GM18951 (cell line): ENCODE results near the gene TRIM46.

Experiments
- POLR2A ChIP-seq: IDR thresholded peaks from 4 replicates; pipeline ENCODE4 v1.6.1; 2011; ENCODE audit warnings: mild to moderate bottlenecking; ENCODE audit not compliant: insufficient read length, insufficient read depth; ENCODE audit errors: extremely low read depth
- in situ Hi-C: fragments of 300-500 bp; cut with MboI; formaldehyde crosslinking; loops from one replicate; pipeline ENCODE4 v1.12.0; 2022; ENCODE audit warnings: low sequenced_read_pairs, mixed read lengths, inconsistent platforms; ENCODE audit not compliant: unreplicated experiment

TRIM46 gene, protein sequence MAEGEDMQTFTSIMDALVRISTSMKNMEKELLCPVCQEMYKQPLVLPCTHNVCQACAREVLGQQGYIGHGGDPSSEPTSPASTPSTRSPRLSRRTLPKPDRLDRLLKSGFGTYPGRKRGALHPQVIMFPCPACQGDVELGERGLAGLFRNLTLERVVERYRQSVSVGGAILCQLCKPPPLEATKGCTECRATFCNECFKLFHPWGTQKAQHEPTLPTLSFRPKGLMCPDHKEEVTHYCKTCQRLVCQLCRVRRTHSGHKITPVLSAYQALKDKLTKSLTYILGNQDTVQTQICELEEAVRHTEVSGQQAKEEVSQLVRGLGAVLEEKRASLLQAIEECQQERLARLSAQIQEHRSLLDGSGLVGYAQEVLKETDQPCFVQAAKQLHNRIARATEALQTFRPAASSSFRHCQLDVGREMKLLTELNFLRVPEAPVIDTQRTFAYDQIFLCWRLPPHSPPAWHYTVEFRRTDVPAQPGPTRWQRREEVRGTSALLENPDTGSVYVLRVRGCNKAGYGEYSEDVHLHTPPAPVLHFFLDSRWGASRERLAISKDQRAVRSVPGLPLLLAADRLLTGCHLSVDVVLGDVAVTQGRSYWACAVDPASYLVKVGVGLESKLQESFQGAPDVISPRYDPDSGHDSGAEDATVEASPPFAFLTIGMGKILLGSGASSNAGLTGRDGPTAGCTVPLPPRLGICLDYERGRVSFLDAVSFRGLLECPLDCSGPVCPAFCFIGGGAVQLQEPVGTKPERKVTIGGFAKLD

DNA sequence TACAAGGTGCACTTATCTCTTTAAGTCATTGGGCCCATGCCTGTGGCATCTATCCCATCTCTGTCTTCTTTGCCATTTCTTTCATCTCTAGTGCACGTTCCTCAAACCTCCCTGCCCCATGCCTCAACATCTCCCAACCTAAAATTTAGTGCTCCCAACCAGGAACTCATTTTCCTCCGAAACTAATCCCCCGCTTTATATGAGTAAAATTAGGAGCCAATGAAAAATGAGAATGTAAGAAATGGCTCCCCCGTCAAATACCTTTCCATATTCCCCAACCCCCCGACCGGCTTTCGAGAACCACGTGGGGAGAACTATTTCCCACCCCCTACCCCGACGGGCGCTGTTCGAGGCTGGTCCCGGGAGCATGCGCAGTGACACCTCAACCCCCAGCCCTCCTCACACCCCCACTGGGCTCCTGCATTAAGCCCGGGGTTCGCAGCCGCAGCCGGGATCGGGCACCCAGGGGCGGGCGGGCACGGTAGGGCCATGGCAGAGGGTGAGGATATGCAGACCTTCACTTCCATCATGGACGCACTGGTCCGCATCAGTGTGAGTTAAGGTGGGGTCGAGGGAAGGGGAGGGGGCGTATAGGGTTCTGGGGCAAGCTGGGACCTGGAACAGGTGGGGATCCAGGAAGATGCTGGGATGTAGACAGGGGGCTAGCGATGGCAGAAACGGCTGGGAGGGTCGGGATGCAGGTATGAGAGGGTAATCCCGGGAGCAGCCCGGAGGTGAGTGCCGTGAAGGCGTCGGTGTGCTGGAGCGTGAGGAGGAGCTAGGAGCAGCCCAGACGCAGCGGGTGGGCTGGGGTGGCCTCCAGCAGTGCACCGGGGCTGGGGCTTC, at the start of gene TRIM46:
Gene TRIM46, plus strand, starts transcription at position 372 of the 846 bp plus-strand sequence. Its CDS starts 118 bp downstream, at position 490.
- in situ Hi-C loops = loop anchor here (5.0 kb wide), 1 partner anchor 86 kb away; no protein-coding TSS in a partner anchor
- no peak for TF ChIP-seq POLR2A

DNA sequence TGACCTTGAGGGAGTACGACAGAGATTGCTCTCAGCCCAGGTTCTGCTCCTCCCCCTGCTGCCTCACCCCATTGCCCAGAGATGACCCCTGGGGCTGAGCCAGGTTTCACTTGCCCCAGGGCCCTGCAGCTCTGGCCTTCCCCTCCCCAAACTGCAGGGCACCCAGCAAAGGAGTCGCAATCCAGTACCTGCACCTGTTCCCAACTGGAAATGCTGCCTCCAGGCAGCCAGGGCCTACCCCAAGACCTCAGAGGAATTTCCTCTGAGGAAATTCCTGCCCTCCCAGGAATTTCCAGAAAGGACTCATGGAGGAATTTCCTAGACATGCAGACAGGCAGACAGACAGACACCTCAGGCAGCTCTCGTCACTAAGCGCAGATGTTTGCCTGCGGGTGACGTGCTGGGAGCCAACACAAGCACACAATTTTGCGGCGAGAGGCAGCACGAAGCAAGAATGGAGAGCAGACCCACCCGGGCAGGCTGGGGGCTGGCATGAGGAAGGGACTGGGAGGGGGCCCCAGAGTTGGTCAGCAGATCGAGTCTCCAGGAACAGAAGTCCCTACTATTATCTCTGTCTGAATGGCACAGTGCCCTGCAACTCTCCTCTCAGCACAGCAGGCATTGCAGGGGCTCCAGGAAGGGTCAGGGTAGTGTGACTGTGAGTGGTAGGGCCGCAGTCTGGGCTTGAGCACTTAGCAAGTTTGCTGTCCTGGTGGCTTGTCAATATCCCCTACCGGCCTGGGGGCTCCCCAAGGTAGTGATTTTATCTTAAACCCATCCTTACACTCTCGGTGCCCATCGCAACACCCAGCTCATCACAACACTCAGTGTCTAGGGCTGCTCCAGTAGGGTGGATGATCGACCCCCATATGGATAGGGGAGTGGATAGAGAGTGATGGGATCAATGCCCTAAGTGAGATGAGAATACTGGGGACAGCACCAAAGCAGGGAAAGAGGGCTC, 48.9 kb upstream of the TRIM46 start:
- in situ Hi-C loops = no loop called here
- no peak for TF ChIP-seq POLR2A

DNA sequence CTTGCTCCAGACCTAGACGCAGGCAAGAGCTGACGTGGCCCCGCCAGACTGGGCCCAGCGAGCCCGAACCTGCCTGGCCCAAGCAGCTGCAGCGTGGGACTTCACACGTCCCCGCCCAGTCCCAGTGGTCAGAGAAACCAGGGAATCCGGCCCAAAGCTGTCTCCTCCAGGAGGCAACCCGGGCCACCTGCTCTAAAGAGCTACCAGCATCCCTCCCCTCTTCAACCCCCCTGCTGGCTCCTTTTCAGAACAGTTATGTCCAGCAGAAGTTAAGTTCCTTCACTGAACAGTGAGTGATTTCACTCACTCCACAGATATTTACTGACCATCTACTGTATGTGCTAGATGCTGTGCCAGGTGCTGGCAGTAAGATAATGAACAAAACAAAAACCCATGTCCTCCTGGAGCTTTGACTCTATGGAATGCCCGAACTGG, 48.1 kb upstream of the TRIM46 start:
- TF ChIP-seq POLR2A = no peak
- in situ Hi-C loops = no loop called here

DNA sequence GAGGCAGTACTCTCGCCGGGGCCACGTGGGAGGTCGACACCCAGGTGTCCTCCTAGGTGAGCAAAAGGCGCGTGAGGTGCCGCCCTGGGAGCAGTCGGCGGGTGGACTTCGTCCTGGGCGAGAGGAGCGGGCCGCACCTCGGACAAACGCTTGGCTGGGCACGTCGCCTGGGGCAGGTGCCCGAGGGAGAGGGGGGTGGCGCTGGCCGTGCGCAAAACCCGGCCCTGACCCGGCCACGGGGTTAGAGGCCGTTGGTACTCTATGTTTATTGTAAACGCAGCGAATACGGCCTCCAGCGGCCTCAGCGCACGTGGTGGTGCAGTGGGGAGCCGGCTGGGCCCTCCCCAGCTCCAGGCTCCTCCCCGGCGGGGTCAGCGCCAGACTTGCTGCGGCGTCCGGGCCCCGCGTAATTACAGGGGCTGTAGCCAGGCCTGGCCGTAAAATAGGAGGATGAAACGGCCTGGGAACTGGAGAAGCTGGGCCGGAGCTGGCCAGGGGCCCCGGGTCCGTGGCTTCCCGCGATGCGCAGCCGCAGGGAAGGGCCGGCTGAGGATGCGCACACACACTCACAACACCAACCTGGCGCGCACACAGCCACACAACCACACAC, 47.6 kb upstream of the TRIM46 start:
- TF ChIP-seq POLR2A = no peak
- in situ Hi-C loops = no loop called here

DNA sequence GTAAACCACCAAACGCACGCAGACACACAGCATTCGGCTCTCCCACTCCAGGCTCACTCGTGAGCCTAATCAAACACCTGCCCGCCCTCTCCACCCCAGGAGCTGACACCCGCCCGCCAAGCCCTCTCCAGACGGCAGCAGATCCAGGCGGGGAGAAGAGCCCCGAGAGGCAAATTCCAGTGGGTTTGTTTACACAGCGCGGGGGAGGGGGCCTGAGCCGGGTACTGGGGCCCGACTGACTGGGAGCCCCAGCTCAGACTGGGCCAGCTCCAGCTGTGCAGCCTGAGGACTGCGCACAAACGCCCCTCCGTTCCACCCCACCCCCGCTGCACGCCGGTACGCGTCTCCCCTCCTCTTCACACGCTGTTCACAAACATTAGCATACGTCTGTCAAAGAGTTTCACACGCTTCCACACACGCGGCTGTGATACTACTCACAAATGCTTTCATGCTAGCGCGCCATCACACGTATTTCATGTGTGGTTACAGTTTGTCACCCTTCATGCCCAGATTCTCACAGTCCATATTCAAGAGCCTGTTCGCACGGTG, 47.0 kb upstream of the TRIM46 start:
- no peak for TF ChIP-seq POLR2A
- in situ Hi-C loops = no loop called here

DNA sequence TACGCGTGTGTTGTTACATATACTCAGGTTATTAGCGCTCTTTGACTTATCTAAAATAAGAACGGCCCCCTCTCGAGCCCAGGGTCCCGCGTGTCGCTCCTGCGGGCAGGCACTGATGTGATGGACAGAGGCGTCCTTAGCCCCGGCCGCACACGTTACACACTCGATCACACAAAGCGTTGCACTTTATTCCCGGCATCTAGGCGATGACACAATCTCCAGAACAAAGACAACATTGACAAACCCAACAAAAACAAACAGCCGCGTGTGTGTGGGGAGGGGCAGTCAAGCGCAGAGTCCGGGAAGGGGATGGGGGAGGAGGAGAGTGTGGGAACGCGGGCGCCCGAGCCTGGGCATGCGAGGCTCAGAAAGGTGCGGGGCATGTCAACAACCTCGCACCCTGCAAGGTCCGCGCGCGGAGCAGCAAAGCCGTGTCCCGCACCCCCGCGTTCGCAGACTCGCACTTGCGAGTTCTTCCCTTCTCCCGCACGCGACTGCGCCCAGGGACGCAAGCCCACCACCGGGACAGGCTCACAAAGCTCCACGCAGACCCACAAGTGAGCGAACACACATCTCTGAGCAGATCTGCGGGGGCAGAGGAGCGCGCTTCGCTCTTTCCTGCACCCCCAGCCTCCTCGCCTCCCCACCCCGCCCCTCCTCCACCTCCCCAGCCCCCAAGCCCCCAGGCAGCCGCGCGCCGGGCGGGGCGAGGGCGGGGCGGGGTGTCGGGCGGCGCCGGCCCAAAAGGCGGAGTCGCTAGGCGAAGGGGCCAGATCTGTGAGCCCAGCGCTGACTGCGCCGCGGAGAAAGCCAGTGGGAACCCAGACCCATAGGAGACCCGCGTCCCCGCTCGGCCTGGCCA, 46.3 kb upstream of the TRIM46 start, which contains the start of gene EFNA1:
Gene EFNA1, plus strand, starts transcription at position 772 of the 862 bp plus-strand sequence. CDS start 102 bp downstream, outside the sequence.
- in situ Hi-C loops = no loop called here
- TF ChIP-seq POLR2A = peak; percentile 13

DNA sequence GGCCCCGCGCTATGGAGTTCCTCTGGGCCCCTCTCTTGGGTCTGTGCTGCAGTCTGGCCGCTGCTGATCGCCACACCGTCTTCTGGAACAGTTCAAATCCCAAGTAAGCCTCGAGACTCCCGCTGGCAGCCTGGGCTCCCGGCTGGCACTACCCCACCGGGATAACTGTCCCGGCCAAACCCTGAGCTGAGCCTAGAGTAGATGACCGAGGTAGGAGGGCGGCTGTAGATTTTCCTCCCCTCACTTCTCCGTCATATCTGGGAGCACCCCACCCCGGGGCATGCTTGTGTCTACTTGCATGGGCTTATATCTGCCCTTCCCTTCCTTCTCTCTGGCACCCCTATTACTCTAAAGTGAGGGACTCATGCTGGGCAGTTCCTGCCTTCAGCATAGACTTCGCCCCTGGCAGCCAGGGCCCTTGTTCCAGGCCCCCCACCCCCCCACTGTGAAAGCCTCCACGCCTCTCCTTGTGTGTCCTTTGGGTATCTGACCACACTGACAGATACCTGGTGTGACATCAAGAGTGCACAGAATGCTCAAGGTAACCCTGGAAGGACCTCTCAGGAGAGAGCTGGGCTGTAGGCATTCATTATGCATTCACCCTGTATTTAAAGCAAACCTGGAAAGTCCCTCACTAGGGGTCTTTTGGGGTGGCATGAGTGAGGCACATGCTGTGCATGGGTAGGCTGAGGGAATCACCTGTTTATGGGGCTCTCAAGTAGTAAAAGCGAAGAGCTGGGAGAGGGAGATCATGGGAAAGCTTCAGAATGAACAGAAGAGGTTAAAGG, 45.5 kb upstream of the TRIM46 start:
- in situ Hi-C loops = no loop called here

DNA sequence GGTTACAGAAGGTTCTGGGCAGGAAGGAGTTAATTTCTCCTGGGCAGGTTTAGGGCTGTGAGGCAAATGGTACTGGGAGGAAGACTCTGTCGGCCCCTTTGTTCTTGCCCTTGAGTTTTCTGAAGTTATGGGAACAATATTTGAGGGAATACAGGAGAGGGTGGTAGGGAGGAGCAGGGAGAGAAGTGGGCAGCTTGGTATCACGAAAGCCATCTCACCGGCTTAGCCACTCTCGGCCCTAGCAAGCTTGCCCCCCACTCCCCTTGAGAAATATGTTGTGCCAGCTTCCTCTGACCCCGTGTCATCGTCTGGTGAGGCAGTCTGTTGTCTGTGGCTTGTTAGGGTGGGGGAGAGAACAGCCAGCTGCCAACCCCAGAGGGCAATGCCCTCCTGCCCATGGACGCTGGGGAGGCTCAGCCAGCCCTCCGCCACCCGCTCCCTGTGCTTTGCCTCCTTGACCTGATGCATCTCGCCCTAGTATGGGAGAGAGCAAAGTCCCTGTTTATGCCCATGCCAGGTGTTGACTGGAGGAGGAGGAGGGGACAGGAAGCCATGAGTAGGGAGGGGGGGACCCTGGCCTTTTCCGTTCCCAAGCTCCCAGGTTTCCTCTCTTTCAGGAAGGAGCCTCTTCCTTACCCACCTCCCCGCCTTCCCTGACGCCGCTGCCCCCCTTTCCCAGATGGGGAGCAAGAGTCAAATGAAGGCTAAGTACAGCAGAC, 44.7 kb upstream of the TRIM46 start:
- in situ Hi-C loops = no loop called here
- no peak for TF ChIP-seq POLR2A

More for the DNA sequence above, 45.5 kb upstream of the TRIM46 start:
- TF ChIP-seq POLR2A = no peak
